HepG2 (cell line): Measurements from ENCODE around the gene TBL2. TPM values are rescaled to one million over a fixed set of nuclear protein-coding genes. Genes with fewer than 3 reads are reported as not detected.

Experiments used
- BRD4 ChIP-seq: sonication (generic); formaldehyde crosslinking; IDR thresholded peaks from 2 replicates; pipeline ENCODE4 v1.4.0; 2020; ENCODE audit warnings: missing genetic modification reagents
- CEBPZ ChIP-seq: IDR thresholded peaks from 2 replicates; pipeline ENCODE4 v1.6.1; 2012; ENCODE audit warnings: low read length, improper control_type of control experiment
- CHCHD3 ChIP-seq: sonication (generic); formaldehyde crosslinking; IDR thresholded peaks from 2 replicates; pipeline ENCODE4 v1.8.0; 2022; ENCODE audit warnings: mild to moderate bottlenecking, missing genetic modification reagents, moderate library complexity
- CSRNP2 ChIP-seq: sonication (generic); formaldehyde crosslinking; conservative IDR thresholded peaks from 2 replicates; pipeline ENCODE4 v1.8.0; 2022; ENCODE audit warnings: low read depth, missing genetic modification reagents
- ETS1 ChIP-seq: sonication (generic); formaldehyde crosslinking; IDR thresholded peaks from 2 replicates; pipeline ENCODE4 v1.4.0; 2020; ENCODE audit warnings: missing genetic modification reagents
- HOXA7 ChIP-seq: sonication (generic); formaldehyde crosslinking; IDR thresholded peaks from 2 replicates; pipeline ENCODE4 v1.8.1; 2022; ENCODE audit warnings: mild to moderate bottlenecking, missing genetic modification reagents, moderate library complexity
- IKZF4 ChIP-seq: sonication (generic); formaldehyde crosslinking; IDR thresholded peaks from 2 replicates; pipeline ENCODE4 v1.5.1; 2020; ENCODE audit warnings: borderline replicate concordance, mild to moderate bottlenecking, low read depth, missing genetic modification reagents; ENCODE audit errors: not compliant biosample characterization
- IRX3 ChIP-seq: sonication (generic); formaldehyde crosslinking; IDR thresholded peaks from 2 replicates; pipeline ENCODE4 v1.8.1; 2023; ENCODE audit warnings: mild to moderate bottlenecking, low read depth, missing genetic modification reagents, borderline replicate concordance
- JUNB ChIP-seq: sonication (generic); formaldehyde crosslinking; IDR thresholded peaks from 2 replicates; pipeline ENCODE4 v1.8.0; 2022; ENCODE audit warnings: missing genetic modification reagents, mild to moderate bottlenecking, borderline replicate concordance
- LBX2 ChIP-seq: sonication (generic); formaldehyde crosslinking; IDR thresholded peaks from 2 replicates; pipeline ENCODE4 v1.5.0; 2020; ENCODE audit warnings: missing genetic modification reagents, mild to moderate bottlenecking, borderline replicate concordance
- RARA ChIP-seq: IDR thresholded peaks from 2 replicates; pipeline ENCODE4 v1.6.1; 2016; ENCODE audit warnings: missing genetic modification reagents, missing compliant biosample characterization
- RBM22 ChIP-seq: fragments of 200-400 bp; formaldehyde crosslinking; optimal IDR thresholded peaks from 2 replicates; pipeline ENCODE3; 2017; ENCODE audit warnings: mild to moderate bottlenecking, low read length, moderate library complexity
- SNRNP70 ChIP-seq: fragments of 200-400 bp; formaldehyde crosslinking; IDR thresholded peaks from 2 replicates; pipeline ENCODE4 v1.6.1; 2017; ENCODE audit warnings: mild to moderate bottlenecking, low read depth, low read length, moderate library complexity
- TEAD2 ChIP-seq: sonication (generic); formaldehyde crosslinking; IDR thresholded peaks from 2 replicates; pipeline ENCODE4 v1.9.0; 2021; ENCODE audit warnings: missing genetic modification reagents
- ZBTB20 ChIP-seq: sonication (generic); formaldehyde crosslinking; IDR thresholded peaks from 2 replicates; pipeline ENCODE4 v1.8.1; 2023; ENCODE audit warnings: missing genetic modification reagents, low read depth, mild to moderate bottlenecking, borderline replicate concordance
- ZSCAN9 ChIP-seq: IDR thresholded peaks from 2 replicates; pipeline ENCODE4 v1.6.1; 2016; ENCODE audit warnings: borderline replicate concordance
- polyA plus RNA-seq, 8 experiments: library from polyadenylated mRNA; depleted of rRNA in 3 of 8; stranded (reverse) in 7 of 8; unstranded in 1 of 8; fragments of >200 nt; fragmentation: Illumina TruSeq in 4 of 8; extraction: Trizol in 4 of 8; gene quantifications; 2 replicates each; pipeline versions ENCODE4 v1.2.1 to v1.2.3, GENCODE V29; 2011 to 2016; ENCODE audit warnings: low read depth in 4 of 8, missing spikeins in 1 of 8, mixed read lengths in 1 of 8; ENCODE audit not compliant: insufficient read depth in 1 of 8
- total RNA-seq, 5 experiments: library from RNA; depleted of rRNA; stranded (reverse); fragments of >200 nt; fragmentation: Illumina TruSeq; extraction: Trizol; gene quantifications; 2 replicates each; pipeline ENCODE4 v1.2.3, GENCODE V29; 2016; ENCODE audit warnings: low read depth in 1 of 5
- TF ChIP-seq, protein P1 (sequence below): sonication (generic); formaldehyde crosslinking; IDR thresholded peaks from 2 replicates; pipeline ENCODE4 v1.4.0; 2020; ENCODE audit warnings: mild to moderate bottlenecking, missing genetic modification reagents

Gene TBL2
- total and polyA plus RNA-seq, 2 of the 13 experiments (the other 11 are each of a cell fraction or from before 2014, with no cell fraction given), result 43.4 to 47.2 TPM

GRCh38 chr7:73597978-73598782 lies 19.8 kb upstream of the TBL2 start (continued):
- TF ChIP-seq, protein P1, sequence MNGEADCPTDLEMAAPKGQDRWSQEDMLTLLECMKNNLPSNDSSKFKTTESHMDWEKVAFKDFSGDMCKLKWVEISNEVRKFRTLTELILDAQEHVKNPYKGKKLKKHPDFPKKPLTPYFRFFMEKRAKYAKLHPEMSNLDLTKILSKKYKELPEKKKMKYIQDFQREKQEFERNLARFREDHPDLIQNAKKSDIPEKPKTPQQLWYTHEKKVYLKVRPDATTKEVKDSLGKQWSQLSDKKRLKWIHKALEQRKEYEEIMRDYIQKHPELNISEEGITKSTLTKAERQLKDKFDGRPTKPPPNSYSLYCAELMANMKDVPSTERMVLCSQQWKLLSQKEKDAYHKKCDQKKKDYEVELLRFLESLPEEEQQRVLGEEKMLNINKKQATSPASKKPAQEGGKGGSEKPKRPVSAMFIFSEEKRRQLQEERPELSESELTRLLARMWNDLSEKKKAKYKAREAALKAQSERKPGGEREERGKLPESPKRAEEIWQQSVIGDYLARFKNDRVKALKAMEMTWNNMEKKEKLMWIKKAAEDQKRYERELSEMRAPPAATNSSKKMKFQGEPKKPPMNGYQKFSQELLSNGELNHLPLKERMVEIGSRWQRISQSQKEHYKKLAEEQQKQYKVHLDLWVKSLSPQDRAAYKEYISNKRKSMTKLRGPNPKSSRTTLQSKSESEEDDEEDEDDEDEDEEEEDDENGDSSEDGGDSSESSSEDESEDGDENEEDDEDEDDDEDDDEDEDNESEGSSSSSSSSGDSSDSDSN (CRISPR knock-in tag), result no peak
- TF ChIP-seq CHCHD3 (no peak), CSRNP2 (CRISPR knock-in tag) (no peak), BRD4 (CRISPR knock-in tag) (no peak), RARA (no peak), JUNB (no peak), RBM22 (peak; percentile 95), HOXA7 (CRISPR knock-in tag) (0 out of 2 replicates have a peak, but pooled peaks have one; percentile 59), IKZF4 (CRISPR knock-in tag) (no peak), TEAD2 (CRISPR knock-in tag) (no peak), ZBTB20 (no peak), LBX2 (CRISPR knock-in tag) (no peak), CEBPZ (no peak), ETS1 (CRISPR knock-in tag) (no peak), SNRNP70 (no peak), ZSCAN9 (CRISPR knock-in tag) (no peak), IRX3 (CRISPR knock-in tag) (no peak)
